Gastrocnemius medialis (tissue), 4 donors: ENCODE data around the gene ZC2HC1B. TPM values are rescaled to one million over a fixed set of nuclear protein-coding genes. Genes with fewer than 3 reads are reported as not detected.

Source experiments
- ATAC-seq, 2 donors: fragments of 150-250 bp; one replicate each; pipeline ENCODE4 v1.9.1; 2016
- DNase-seq, 2 donors: peaks; one replicate each; pipeline ENCODE4 v3.0.0-alpha.2; 2019
- H3K27ac ChIP-seq, 4 donors: fragments of 200-600 bp; sonication (generic); 1 replicate in 1 of 4; 2 replicates in 3 of 4; pipeline ENCODE4 v1.5.1; 2016 to 2018; ENCODE audit warnings: mild to moderate bottlenecking in 2 of 4, moderate library complexity in 1 of 4
- H3K27me3 ChIP-seq, 3 donors: fragments of 200-600 bp; sonication (generic) in 2 of 3; 1 replicate in 1 of 3; 2 replicates in 2 of 3; pipeline versions ENCODE4 v1.5.1 to v1.6.0; 2016 to 2019; ENCODE audit warnings: mild to moderate bottlenecking in 1 of 3, moderate library complexity in 1 of 3
- H3K36me3 ChIP-seq, 2 donors: fragments of 200-600 bp; sonication (generic) in 1 of 2; one replicate each; pipeline ENCODE4 v1.5.1; 2017 to 2018
- H3K4me1 ChIP-seq, 2 donors: fragments of 200-600 bp; sonication (generic) in 1 of 2; one replicate each; pipeline ENCODE4 v1.5.1; 2016 to 2017; ENCODE audit warnings: mild to moderate bottlenecking in 2 of 2
- H3K4me3 ChIP-seq, 4 donors: fragments of 200-600 bp; sonication (generic) in 3 of 4; 1 replicate in 1 of 4; 2 replicates in 3 of 4; pipeline ENCODE4 v1.5.1; 2016 to 2019; ENCODE audit warnings: mild to moderate bottlenecking in 2 of 4
- H3K9me3 ChIP-seq, 3 donors: fragments of 200-600 bp; sonication (generic) in 2 of 3; 1 replicate in 1 of 3; 2 replicates in 2 of 3; pipeline ENCODE4 v1.5.1; 2016 to 2019
- POLR2A ChIP-seq, 2 donors: fragments of 450-650 bp; IDR thresholded peaks; one replicate each; pipeline ENCODE4 v1.6.1; 2017; ENCODE audit warnings: antibody characterized with exemption in 2 of 2, mild to moderate bottlenecking in 2 of 2, moderate library complexity in 2 of 2
- in situ Hi-C, 4 donors: fragments of 200-750 bp; cut with MboI; loops; one replicate each; pipeline versions ENCODE4 v1.15.0 to v1.8.0; 2017; ENCODE audit warnings: low sequenced_read_pairs in 4 of 4
- intact Hi-C: fragments of 100-400 bp; cut with DNase I; formaldehyde crosslinking; loops from one replicate; pipeline ENCODE4 v1.15.1; 2023; ENCODE audit warnings: low total_unique reads
- total RNA-seq, 4 donors: library from RNA; depleted of rRNA; stranded (reverse); fragments of >200 nt; gene quantifications; one replicate each; pipeline versions ENCODE4 v1.1.0 to v1.2.3, GENCODE V29; 2016
- TF ChIP-seq, protein P1 (sequence below), 5 experiments: fragments of 450-650 bp in 3 of 5; fragments of 200-600 bp in 2 of 5; sonication (generic) in 2 of 5; IDR thresholded peaks in 4 of 5; conservative IDR thresholded peaks in 1 of 5; 1 replicate in 4 of 5; 2 replicates in 1 of 5; pipeline ENCODE4 v1.5.1; 2016 to 2019; ENCODE audit warnings: antibody characterized with exemption in 5 of 5, mild to moderate bottlenecking in 3 of 5, moderate library complexity in 3 of 5

The ZC2HC1B gene
- total RNA-seq, 4 donors from 2014 or later, result not detected

DNA sequence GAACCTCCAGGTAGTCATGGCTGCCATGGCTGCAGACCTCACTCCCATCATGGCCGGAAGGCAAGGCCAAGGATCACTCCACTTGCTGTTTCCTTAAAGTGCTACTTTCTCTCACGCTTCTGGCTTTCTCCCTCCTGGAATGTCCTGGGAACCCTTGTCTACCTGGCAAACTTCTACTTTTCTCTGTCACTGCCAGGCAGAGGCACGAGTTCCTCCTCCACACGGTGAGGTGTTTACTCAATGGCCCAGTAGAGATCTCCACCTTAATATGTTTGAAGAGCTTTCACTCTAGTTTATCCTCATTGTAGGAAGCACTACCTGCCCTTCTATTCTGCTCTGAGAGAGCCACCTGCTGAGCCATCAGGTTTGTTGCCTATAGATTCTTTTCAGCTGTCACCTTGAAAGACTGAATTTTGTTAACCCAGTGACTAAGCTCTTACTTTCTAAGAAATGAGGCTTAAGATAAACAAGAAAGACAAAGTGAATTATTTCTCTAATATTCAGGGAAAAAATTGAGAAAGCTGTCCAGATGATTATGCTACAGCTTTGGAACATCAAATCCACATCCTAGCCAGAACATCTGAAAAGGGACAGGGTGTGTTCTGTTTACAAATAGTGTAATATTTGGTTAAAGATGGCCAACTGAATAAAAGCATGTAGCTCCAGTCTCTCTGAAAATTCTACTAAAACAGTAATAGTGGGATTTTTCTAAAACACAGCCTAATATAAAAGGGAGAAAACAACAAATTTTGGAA, 88.8 kb downstream of the ZC2HC1B start:
- TF ChIP-seq, protein P1, sequence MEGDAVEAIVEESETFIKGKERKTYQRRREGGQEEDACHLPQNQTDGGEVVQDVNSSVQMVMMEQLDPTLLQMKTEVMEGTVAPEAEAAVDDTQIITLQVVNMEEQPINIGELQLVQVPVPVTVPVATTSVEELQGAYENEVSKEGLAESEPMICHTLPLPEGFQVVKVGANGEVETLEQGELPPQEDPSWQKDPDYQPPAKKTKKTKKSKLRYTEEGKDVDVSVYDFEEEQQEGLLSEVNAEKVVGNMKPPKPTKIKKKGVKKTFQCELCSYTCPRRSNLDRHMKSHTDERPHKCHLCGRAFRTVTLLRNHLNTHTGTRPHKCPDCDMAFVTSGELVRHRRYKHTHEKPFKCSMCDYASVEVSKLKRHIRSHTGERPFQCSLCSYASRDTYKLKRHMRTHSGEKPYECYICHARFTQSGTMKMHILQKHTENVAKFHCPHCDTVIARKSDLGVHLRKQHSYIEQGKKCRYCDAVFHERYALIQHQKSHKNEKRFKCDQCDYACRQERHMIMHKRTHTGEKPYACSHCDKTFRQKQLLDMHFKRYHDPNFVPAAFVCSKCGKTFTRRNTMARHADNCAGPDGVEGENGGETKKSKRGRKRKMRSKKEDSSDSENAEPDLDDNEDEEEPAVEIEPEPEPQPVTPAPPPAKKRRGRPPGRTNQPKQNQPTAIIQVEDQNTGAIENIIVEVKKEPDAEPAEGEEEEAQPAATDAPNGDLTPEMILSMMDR (IDR thresholded peaks at IDR 0.05 in 4 of 5, conservative IDR thresholded peaks at IDR 0.05 in 1 of 5), result no peak
- no peak for TF ChIP-seq POLR2A (IDR thresholded peaks at IDR 0.05)
- in situ Hi-C loops, result no loop called here
- H3K4me3 ChIP-seq, result no peak overlapping the region
- intact Hi-C loops, result no loop called here
- no peaks in the 10 kb centered on the region for H3K4me1 ChIP-seq
- ATAC-seq (no peak), DNase-seq (no peak)
- H3K9me3 ChIP-seq, result no peaks in the 10 kb centered on the region
- H3K27ac ChIP-seq, result no peak overlapping the region
- no peaks in the 10 kb centered on the region for H3K27me3 ChIP-seq
- no peaks in the 10 kb centered on the region for H3K36me3 ChIP-seq

DNA sequence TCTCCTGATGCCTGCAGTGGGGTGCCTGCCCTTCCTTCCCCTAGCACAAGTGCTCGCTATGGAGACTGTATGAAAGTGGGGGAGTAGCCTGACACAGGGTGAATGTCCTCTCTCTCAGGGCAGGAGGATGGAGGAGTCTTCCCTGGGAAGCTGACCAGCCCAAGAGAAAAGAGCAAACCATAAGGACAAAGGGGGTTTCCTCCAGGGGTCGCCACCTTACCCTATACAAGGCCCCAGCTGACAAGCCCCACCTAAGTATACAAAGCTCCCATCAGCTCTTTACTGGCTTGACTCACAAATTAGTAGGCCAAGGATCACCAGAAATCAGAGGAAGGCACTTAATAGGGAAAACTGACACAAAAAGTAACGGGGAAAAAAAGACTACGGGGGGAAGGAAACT, 89.6 kb downstream of the ZC2HC1B start:
- no peaks in the 10 kb centered on the region for H3K27me3 ChIP-seq
- TF ChIP-seq, protein P1 (IDR thresholded peaks at IDR 0.05 in 4 of 5, conservative IDR thresholded peaks at IDR 0.05 in 1 of 5), result no peak
- no peak for TF ChIP-seq POLR2A (IDR thresholded peaks at IDR 0.05)
- no peaks in the 10 kb centered on the region for H3K36me3 ChIP-seq
- no peak overlapping the region for H3K27ac ChIP-seq
- in situ Hi-C loops (no loop called here), intact Hi-C loops (no loop called here)
- ATAC-seq (no peak), DNase-seq (no peak)
- H3K4me3 ChIP-seq, result no peak overlapping the region
- H3K4me1 ChIP-seq, result no peaks in the 10 kb centered on the region
- no peaks in the 10 kb centered on the region for H3K9me3 ChIP-seq

DNA sequence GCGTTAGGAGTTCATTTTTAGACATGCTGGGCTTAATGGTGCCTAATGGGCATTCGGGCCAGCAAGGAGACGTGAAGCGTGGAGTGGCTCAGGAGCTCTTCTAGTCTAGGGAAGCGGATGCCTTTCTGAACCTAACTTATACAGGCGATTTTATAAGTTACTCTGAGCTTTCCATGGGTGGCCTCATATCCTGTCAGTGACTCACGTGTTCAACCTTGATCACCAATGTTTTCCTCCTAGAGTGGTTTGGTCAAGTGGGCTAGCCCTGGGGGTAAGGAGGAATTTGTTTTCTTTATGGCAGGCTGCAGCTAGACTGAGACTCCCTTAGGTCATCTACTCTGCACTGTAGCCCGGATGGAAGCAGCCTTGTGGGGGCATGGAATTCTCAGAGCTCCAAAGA, 91.7 kb downstream of the ZC2HC1B start:
- TF ChIP-seq POLR2A (IDR thresholded peaks at IDR 0.05), result no peak
- TF ChIP-seq, protein P1 (IDR thresholded peaks at IDR 0.05 in 4 of 5, conservative IDR thresholded peaks at IDR 0.05 in 1 of 5), result no peak
- no peaks in the 10 kb centered on the region for H3K36me3 ChIP-seq
- H3K9me3 ChIP-seq, result no peaks in the 10 kb centered on the region
- no peak overlapping the region for H3K4me3 ChIP-seq
- no peaks in the 10 kb centered on the region for H3K4me1 ChIP-seq
- no peak for ATAC-seq
- in situ Hi-C loops (no loop called here), intact Hi-C loops (no loop called here)
- no peak overlapping the region for H3K27ac ChIP-seq
- no peaks in the 10 kb centered on the region for H3K27me3 ChIP-seq
- no peak for DNase-seq

DNA sequence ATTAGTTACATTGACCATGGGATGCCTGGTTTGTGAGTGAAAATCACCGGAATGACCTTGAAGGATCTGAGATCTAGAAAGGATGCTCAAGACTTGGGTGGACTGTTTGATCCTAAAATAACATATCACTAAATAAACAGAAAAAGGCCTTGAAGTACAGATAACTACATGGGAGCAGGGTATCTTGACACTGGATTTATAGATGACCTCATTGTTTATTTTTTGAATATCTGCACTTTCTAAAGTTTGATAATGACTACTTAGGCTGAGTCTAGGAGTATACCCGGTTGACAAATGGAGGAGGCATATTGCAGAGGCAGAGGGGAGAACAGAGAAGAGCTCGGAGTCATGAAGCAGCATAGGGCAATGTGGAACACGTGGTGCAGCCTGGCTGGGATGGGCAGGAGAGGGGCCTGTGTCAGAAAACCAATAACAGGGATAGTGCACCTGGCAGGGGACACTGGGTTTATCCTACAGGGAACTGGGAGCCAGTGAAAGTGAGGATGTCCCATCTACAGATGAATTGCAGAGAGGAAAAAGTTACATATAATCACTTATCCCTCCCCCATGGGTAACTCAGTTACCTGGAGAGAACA, 93.5 kb downstream of the ZC2HC1B start:
- Histone ChIP-seq H3K27ac (no peak overlapping the region), H3K27me3 (no peaks in the 10 kb centered on the region), H3K4me1 (no peaks in the 10 kb centered on the region), H3K9me3 (no peaks in the 10 kb centered on the region), H3K36me3 (no peaks in the 10 kb centered on the region), H3K4me3 (no peak overlapping the region)
- intact Hi-C loops, result no loop called here
- TF ChIP-seq, protein P1 (IDR thresholded peaks at IDR 0.05 in 4 of 5, conservative IDR thresholded peaks at IDR 0.05 in 1 of 5), result no peak
- no peak for TF ChIP-seq POLR2A (IDR thresholded peaks at IDR 0.05)
- ATAC-seq (no peak), DNase-seq (no peak)
- in situ Hi-C loops, result no loop called here
